ENCODE results near the gene TMED6.
"Not testable (repeated sequence)": the region's sequence is repeated elsewhere in the genome, so short reads cannot be mapped to it uniquely, and the experiment has no call there.

TMED6 gene

DNA sequence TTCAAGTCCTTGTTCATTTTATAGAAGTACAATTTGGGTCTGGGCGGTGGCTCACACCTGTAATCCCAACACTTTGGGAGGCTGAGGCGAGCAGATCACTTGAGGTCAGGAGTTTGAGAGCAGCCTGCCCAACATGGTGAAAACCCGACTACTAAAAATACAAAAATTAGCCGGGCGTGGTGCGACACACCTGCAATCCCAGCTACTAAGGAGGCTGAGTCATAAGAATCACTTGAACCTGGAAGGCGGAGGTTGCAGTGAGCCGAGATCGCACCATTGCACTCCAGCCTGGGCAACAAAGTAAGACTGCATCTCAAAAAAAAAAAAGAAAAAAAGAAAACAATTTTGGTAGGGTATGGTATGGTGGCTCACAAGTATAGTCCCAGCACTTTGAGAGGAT lies 8.5 kb upstream of the TMED6 start:
- not testable (repeated sequence) for DNase-seq (ENCODE audit: low spot score)

DNA sequence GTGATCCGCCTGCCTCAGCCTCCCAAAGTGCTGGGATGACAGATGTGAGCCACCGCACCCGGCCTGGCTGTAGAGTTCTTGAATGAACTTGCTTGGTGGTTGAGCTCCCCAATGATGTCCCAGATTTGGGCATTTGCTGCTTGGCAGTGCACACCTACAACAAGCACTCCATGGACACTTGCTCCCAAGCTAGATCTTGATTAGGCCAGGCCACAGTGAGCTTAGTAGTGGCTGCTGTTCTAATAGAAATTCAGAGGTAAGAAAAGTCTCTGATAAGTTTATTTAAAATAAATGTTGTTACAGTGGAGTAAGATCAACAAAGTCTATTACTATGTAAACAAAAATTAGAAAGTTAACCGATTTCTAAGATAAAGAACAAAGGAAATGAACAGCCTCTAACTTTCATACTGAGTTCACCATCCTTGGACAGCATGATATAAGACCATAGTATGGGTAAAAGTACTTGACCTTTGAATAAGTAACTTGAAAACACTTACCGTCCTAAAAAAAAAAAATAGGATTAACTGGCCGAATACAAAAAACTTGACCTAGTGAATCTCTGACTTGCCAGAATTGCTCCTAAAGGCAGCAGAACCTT lies 951 bp downstream of the TMED6 start:
- no peak for DNase-seq (ENCODE audit: low spot score)

DNA sequence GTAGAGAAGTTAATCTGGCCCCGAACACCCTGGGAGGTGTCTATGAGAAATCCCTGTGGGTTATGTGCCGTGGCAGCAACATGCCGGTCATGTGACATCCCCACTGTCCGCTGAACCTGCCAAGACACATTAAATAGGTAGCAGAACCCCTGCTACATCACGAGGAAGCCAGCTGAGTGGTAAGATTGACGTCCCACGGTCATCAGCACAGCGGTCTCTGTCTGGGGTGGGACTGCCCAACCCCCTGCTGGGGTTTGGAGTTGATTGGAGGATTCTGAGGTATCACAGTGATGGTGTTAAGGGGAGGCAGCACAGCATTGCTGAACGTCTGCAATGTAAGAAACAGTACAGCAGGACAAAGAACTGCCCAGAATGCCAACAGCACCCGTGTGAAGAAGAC lies 2.0 kb downstream of the TMED6 start:
- DNase-seq (ENCODE audit: low spot score), result no peak

DNA sequence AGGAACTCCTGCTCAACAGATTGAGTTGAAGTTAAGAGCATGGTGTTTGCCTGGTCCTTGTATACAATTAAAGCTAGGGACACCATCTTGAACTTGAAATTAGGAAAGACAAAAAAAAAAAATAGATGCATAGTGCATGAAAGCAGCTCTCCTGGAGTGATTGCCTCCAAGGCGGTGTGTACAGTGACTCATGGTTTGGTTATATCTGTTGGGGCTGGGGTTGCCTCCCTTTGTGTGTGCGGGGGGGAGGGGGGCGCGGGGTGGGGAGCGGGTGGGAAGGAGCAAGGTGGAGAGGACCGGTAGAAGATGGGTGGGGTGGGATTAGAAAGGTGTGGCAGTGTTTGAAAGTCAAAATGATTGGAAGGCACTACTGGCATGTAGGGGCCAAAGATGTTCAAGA lies 3.4 kb downstream of the TMED6 start:
- no peak for DNase-seq (ENCODE audit: low spot score)

DNA sequence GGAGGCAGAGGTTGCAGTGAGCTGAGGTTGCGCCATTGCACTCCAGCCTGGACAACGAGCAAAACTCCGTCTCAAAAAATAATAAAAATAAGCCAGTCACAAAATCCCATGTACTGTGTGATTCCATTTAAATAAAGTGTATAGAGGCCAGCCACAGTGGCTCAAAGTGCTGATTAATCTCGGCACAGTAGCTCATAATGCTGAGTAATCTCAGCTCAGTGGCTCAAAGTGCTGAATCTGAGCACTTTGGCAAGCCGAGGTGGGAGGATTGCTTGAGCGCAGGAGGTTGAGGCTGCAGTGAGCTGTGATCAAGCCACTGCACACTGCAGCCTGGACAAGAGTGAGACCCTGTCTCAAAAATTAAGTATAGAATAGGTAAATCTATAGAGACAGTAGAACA lies 4.9 kb downstream of the TMED6 start:
- no peak for DNase-seq (ENCODE audit: low spot score)

DNA sequence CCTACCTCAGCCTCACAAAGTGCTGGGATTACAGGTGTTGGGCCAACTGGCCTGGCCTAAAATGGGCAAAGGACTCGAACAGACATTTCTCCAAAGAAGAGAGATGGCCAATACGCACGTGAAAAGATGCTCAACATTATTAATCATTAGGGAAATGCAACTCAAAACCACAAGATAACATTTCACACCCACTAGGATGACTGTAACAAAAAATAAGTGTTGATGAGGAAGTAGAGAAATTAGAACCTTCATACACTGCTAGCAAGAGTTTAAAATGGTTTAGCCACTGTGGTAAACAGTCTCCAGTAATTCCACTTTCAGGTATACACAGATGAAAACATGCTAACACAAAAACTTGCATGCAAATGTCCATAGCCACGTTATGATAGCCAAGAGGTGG lies 5.7 kb downstream of the TMED6 start:
- DNase-seq (ENCODE audit: low spot score), result no peak

DNA sequence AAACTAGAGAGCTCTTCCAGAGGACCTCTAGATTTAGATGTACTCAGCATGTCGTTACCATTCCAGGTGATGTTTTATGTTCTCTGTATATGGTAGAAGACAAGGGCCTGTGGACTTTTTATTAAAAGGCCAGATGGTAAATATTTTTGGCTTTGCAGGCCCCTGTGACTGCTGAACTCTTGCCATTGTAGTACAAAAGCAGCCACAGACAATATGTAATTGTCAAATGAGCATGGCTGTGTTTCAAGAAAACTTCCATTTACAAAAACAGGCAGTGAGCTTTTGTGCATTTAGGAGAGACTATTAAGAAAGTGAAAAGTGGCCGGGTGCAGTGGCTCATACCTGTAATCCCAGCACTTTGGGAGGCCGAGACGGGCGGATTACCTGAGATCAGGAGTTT lies 7.4 kb downstream of the TMED6 start:
- DNase-seq (ENCODE audit: low spot score), result no peak

DNA sequence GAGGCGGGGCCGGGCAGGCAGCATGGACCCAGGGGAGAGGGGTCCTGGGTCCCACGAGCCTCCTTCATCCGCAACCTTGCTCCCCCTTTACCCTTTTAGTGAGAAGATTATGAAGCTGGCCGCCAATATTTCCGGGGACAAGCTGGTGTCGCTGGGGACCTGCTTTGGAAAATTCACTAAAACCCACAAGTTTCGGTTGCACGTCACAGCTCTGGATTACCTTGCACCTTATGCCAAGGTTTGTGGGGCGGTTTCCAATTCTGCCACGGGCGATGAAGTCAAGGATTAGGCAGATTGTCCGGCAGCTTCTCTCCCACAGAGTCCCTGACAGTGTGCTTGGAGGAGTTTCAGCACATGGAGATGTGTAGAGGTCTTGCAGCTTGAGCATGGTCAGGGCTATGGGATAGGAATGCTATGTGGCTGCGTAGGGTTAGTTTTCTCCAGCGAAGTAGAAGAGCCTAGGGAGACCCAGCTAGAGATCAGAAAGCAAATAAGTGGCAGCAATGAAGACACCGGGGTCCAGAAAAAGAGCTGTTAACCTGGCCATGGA lies 11.4 kb downstream of the TMED6 start:
- no peak for DNase-seq (ENCODE audit: low spot score)

DNA sequence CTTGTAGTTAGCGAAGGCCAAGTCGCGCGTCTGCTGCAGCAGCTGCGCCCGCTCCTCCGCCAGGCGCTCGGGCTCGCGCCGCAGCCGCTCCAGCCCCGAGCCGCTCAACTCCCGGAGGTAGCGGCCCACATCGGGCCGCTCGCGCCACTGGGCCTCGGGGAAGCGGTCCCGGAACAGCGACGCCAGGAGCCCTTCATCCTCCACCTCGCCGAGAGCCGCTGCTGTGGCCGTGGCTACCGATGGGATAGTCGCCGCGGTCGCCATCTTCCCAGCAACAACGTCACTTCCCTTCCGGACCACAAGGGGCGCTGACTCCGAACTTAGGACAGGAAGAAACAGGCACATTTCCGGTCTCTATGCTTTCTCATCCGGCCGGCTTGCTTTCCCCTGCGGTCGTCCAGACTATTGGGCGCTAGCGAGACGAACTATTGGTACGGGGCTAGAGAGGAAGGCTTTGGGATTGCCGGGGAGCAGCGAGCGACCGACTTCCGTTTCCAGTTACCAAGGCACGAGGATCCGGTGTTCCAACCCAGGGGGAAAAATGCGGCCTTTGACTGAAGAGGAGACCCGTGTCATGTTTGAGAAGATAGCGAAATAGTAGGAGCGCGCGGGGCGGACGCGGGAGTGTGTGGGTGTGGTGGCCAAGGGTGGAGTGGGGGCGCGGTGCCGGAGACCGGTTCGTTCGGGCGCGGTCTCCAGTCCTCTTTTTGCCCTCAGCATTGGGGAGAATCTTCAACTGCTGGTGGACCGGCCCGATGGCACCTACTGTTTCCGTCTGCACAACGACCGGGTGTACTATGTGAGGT lies 12.1 kb downstream of the TMED6 start, which contains the start of the genes COG8 and NIP7:
Gene COG8, minus strand, starts transcription at position 276 of the 806 bp plus-strand sequence. Its CDS starts 12 bp downstream, at position 264.
Gene NIP7, plus strand, starts transcription at position 484 of the 806 bp plus-strand sequence. Its CDS starts 58 bp downstream, at position 542.
- DNase-seq (ENCODE audit: low spot score), result peak; percentile 95

DNA sequence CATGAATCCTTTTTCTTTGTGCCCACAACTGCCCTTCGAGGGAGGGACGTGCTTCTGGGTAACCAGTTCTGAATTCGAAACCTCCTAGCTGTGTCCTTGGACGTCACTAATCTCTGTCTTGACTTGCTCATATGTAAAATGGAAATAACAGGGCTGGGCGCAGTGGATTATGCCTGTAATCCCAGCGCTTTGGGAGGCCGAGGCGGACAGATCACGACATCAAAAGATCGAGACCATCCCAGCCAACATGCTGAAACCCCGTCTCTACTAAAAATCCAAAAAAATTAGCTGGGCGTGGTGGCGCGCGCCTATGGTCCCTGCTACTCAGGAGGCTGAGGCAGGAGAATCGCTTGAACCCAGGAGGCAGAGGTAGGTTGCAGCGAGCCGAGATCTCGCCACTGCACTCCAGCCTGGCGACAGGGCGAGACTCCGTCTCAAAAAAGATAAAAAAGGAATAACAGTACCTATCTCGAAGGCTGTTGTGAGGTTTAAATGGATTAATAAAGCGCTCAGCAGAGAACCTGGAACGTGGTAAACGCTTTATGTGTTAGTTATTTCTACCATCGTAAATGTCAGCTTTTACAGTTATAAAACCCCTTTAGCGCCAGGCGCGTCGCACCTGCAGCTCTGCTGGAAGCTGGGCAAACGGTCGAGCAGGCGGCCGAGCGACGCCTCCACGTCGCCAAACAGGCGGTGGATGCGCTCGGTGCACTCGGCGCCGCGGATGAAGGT lies 12.9 kb downstream of the TMED6 start:
- no peak for DNase-seq (ENCODE audit: low spot score)

DNA sequence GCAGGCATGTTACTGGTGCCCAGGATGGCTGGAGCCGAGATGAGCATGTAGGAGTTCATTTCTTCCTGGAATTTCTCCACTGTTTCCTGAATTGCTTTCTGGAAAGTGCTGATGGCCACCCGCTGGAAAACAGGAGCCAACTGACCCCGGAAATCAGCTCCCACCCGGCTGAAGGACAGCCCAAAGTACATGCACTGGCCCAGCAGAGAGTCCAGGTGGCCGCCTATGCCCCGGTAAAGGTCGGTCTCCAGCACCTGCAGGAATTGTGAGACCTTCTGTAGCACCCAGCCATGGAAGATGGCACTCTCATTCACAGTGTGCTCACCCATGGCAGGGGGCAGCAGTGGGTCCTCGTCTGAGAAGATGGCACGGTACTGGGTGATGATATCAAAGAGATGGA lies 16.9 kb downstream of the TMED6 start:
- no peak for DNase-seq (ENCODE audit: low spot score)

DNA sequence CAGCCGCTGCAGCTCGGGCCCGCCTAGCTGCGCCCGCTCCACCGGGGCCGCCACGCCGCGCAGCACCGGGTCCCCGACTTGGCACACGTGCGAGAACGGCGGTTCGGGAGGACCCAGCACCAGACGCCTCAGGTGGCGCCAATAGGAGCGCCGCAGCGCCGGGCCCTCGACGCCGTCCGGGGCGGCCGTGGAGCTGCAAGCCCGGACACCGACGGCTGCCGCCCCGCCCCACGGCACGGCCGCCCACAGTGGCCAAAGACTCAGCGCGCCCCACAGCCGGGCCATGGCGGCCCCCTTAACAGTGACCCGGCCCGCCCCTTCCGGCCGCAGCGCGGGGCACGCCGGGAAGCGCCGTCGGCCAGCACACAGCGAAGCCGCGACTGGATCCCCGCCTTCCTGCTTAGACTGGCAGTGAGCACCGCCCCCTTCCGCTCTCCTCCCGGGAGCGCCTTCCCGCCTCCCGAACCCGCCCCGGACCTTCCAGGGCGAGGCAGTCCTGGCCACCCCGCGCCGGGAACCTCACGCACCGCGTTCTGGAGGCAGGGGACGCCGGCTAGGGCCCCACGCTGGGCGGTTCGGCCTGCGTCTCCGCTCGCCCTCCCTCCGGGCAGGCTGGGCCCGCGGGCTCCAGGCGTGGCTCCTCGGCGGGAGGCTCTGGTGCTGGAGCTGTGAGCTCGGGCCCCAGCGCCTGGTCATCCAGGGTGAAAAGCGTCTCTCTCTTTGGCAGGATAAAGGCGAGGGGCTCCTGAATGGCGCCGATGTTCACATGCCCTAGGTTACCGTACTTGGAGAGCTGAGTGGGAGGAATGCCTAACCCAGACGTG lies 21.1 kb downstream of the TMED6 start, which contains the start of gene PDF:
Gene PDF, minus strand, starts transcription at position 303 of the 824 bp plus-strand sequence. Its CDS starts 18 bp downstream, at position 285.
- DNase-seq (ENCODE audit: low spot score), result peak; percentile 96

DNA sequence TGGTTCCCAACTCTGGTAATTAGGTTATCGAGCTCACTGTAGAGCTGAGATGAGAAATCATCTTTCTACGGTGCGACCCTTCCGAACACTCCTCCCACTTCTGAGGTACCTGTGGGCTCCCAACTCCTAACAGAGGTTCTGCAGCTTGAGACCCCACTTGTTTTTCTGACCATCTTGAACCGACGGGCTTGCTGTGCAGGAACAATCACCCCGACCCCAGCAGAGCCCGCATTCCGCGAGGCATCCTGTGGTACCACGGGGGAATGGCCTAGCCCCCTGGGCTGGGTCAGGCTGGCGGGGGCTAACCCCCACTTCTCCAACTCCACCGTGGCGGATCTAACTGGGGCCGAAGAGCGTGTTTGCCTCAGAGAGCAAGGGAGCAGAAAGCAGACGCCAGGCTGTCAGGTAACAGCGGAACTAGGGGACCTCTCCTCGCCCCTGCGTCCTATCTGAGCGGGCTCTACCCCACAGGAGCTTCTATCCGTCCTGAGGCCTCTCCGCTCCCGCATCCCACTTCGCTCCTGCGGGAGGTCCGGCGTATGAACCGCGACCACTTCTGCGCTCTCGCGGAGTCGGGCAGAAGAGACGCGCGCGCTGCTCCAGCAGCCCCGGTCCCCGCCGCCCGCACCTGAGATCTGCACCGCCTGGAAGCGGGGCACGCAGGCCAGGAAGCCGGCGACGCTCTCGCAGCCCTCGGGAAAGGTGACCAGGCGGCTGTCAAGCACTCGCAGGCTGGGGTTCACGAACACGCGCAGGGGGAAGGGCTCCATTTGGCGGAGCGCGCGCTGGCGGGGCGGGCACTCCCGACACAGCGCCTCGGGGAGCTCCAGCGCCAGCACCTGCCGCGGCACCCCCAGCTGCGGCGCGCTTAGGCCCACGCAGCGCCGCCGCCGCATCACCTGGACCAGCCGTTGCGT lies 22.0 kb downstream of the TMED6 start:
- no peak for DNase-seq (ENCODE audit: low spot score)

DNA sequence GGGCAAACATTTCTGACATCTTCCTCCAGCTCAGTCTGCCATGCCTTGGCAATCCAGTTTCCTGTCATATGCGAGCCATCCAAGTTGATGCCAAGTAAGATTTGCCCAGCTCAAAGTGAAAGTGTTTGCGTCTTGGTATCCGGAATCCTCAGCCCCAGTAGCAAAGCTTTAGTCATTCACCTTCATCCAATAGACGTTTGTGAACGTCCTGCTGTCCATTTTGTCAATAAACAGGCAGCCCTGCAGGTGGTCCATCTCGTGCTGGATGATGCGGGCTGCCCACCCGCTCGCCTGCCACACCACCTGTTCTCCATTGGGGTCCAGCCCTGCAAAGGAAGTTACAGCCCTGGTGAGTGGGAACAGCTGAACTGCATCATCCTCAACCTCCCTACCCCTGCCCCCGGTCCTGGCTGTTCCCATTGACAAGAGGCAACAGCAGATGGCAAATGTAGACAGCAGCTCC lies 22.7 kb downstream of the TMED6 start:
- no peak for DNase-seq (ENCODE audit: low spot score)

DNA sequence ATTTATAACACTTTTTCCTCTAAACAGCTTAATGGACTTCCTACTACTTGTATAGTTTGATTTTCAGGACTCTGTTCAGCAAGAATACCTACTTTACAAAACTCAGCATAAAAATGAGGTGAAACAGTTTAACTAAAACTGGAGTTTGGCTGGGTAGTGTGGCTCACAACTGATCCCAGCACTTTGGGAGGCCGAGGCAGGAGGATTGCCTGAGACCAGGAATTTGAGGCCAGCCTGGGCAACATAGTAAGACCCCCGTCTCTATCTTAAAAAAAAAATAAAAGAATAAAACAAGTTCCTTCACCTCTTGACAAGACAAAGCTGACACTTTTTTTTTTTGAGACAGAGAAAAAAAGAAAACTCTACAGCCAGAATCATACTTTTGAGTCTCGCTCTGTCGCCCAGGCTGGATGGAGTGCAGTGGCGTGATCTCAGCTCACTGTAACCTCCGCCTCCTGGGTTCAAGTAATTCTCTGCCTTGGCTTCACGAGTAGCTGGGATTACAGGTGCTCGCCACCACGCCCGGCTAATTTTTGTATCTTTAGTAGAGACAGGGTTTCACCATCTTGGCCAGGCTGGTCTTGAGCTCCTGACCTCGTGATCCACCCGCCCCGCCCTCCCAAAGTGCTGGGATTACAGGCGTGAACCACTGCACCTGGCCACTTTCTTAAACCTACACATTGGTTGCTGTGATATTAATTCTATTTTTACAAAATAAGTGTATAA lies 23.8 kb downstream of the TMED6 start:
- DNase-seq (ENCODE audit: low spot score), result no peak

DNA sequence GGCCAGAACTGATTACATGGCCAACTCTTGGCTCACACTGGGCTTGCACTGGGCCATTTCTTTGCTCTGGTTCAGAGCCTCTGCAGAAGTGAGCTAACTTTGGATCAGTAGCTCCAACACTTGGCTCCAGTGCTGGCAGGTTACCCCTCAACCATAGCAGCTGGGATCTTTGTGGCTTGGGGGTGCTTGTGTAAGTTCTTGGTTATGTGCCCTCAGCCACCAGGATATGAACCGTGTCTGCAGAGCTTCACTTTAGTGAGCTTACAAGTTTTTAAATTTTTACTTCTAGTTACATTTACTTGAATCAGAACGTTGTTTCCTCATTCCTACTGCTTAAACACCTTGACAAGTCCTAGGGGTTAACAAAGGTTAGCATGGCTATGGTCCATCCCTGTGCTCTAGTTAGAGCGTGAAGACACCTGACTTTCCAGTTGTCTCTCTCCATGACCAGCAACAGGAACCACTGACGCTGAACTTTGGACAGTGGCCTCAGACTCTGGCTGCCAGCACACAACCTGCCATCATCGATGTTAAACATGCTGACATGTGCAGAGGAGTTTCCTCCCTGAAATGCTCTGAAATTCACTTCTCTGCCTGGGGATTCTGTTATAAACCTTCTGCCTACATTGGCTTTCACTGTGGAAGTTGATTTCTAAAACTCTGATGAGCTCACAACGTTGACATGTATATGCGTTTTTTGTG lies 25.3 kb downstream of the TMED6 start:
- DNase-seq (ENCODE audit: low spot score), result peak; percentile 85

DNA sequence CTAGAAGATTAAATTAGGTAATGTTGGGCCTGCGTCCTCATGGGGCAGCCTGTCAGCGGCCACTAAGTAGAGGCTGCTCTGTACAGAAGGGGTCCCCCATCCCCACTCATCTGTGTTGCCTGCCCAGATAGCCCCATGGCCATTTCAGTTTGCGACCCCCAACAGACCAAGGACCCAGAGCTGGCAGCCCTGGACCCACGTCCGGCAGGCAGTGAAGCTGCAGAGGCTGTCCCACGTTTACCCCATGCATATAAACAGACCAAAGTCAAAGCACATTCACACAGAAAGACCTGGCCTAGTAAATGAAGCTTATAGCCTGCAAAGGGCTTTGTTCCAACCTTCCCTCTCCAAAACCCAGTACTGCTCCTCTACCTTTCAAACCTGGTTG lies 25.8 kb downstream of the TMED6 start:
- no peak for DNase-seq (ENCODE audit: low spot score)

DNA sequence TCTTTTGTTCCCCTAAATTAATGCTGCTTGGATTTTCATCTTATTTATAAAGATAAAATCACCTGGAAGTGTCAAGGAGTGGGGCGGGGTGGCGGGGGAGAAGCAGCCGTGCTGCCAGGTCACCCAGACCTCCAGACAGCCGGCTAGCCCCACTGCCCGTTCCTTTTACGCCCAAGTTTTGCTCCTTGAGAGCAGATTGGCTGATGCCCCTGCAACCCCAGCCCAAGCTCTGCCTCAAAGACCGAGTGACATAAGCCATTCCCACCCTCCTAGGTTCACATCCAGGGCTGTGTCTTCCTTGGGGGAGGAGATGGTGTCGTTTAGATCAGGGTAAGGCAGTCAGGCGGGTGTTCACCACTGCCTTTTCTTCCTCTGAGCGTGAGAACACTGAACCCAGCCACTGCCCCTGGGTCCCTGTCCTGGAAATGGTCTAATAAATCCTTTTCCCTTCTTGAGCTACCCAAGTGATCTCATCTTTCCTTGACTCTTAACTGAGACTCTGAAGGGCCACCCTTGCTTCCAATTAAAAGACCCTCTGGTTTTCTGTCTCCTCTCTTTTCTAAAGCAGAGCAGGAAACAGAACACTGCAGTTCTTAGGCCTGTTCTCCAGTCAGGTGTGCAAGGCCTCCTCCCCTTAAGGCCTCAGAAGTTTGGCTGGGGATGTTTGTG lies 26.9 kb downstream of the TMED6 start:
- no peak for DNase-seq (ENCODE audit: low spot score)
